ENCODE data around the gene ICE1.

GRCh38 chr5:5401095-5401494 lies 21.4 kb upstream of the ICE1 start:
- no peak for TF ChIP-seq POLR2A (IDR thresholded peaks at IDR 0.05; ENCODE audit: low read length)
- TF ChIP-seq GATA1 (IDR thresholded peaks at IDR 0.05; ENCODE audit: low read depth, low read length): no peak
